SK-N-SH treated with all-trans-retinoic acid at 6 μM for 48 hours (cell line): ENCODE measurements around the gene FBXL19.
A peak's percentile ranks its signal among the peaks of the same experiment; 100 is the strongest.

ENCODE experiments used
- ATAC-seq: fragments of 200-7000 bp; cut with Tn5 transposase; 3 replicates; pipeline ENCODE4 v1.9.1; 2020; ENCODE audit warnings: mild to moderate bottlenecking, moderate library complexity
- ARNTL ChIP-seq: fragments of 450-650 bp; formaldehyde crosslinking; IDR thresholded peaks from 2 replicates; pipeline ENCODE4 v1.5.0; 2020; ENCODE audit warnings: low read depth, mild to moderate bottlenecking, moderate library complexity, borderline replicate concordance
- BACH2 ChIP-seq: fragments of 250-450 bp; sonication (Bioruptor Pico); IDR thresholded peaks from 2 replicates; pipeline ENCODE4 v1.9.0; 2021; ENCODE audit warnings: mild to moderate bottlenecking, borderline replicate concordance
- CSDC2 ChIP-seq: fragments of 250-450 bp; sonication (Bioruptor Pico); IDR thresholded peaks from 2 replicates; pipeline ENCODE4 v1.5.0; 2020; ENCODE audit warnings: mild to moderate bottlenecking, moderate library complexity
- GLIS3 ChIP-seq: fragments of 250-450 bp; sonication (Bioruptor Pico); IDR thresholded peaks from 2 replicates; pipeline ENCODE4 v1.5.0; 2020; ENCODE audit warnings: mild to moderate bottlenecking, moderate library complexity
- ISL1 ChIP-seq: fragments of 250-450 bp; sonication (Bioruptor Pico); IDR thresholded peaks from 2 replicates; pipeline ENCODE4 v2.1.2; 2022; ENCODE audit warnings: mild to moderate bottlenecking, moderate library complexity
- OSR1 ChIP-seq: fragments of 250-450 bp; sonication (Bioruptor Pico); IDR thresholded peaks from 2 replicates; pipeline ENCODE4 v1.8.0; 2022; ENCODE audit warnings: moderate library complexity, mild to moderate bottlenecking, inconsistent platforms
- PPARA ChIP-seq: fragments of 250-450 bp; sonication (Bioruptor Pico); IDR thresholded peaks from 2 replicates; pipeline ENCODE4 v1.5.0; 2020; ENCODE audit warnings: mild to moderate bottlenecking, borderline replicate concordance
- TCF4 ChIP-seq: fragments of 250-450 bp; sonication (Bioruptor Pico); IDR thresholded peaks from 2 replicates; pipeline ENCODE4 v1.8.0; 2021; ENCODE audit warnings: mild to moderate bottlenecking, moderate library complexity, borderline replicate concordance
- TOX ChIP-seq: fragments of 250-450 bp; sonication (Bioruptor Pico); IDR thresholded peaks from 2 replicates; pipeline ENCODE4 v1.8.0; 2021; ENCODE audit warnings: mild to moderate bottlenecking, moderate library complexity, borderline replicate concordance
- ZC3H10 ChIP-seq: fragments of 250-450 bp; sonication (Bioruptor Pico); IDR thresholded peaks from 2 replicates; pipeline ENCODE4 v1.5.1; 2021; ENCODE audit warnings: mild to moderate bottlenecking, moderate library complexity
- ZFP3 ChIP-seq: fragments of 250-450 bp; sonication (Bioruptor Pico); IDR thresholded peaks from 2 replicates; pipeline ENCODE4 v1.5.0; 2020; ENCODE audit warnings: mild to moderate bottlenecking, moderate library complexity
- ZNF70 ChIP-seq: fragments of 450-650 bp; formaldehyde crosslinking; IDR thresholded peaks from 2 replicates; pipeline ENCODE4 v1.5.0; 2020; ENCODE audit warnings: mild to moderate bottlenecking, moderate library complexity
- ZNF8 ChIP-seq: fragments of 450-650 bp; formaldehyde crosslinking; IDR thresholded peaks from 2 replicates; pipeline ENCODE4 v1.5.0; 2020; ENCODE audit warnings: mild to moderate bottlenecking, moderate library complexity
- TF ChIP-seq, protein P1 (sequence below): fragments of 250-450 bp; sonication (Bioruptor Pico); IDR thresholded peaks from 2 replicates; pipeline ENCODE4 v1.8.0; 2020; ENCODE audit warnings: mild to moderate bottlenecking, moderate library complexity, borderline replicate concordance
- TF ChIP-seq, protein P2 (sequence below): fragments of 250-450 bp; sonication (Bioruptor Pico); IDR thresholded peaks from 2 replicates; pipeline ENCODE4 v1.5.0; 2020; ENCODE audit warnings: mild to moderate bottlenecking, moderate library complexity
- TF ChIP-seq, protein P3 (sequence below): fragments of 250-450 bp; sonication (Bioruptor Pico); IDR thresholded peaks from 2 replicates; pipeline ENCODE4 v1.8.0; 2021; ENCODE audit warnings: low read depth, mild to moderate bottlenecking, moderate library complexity, borderline replicate concordance

Gene FBXL19

DNA sequence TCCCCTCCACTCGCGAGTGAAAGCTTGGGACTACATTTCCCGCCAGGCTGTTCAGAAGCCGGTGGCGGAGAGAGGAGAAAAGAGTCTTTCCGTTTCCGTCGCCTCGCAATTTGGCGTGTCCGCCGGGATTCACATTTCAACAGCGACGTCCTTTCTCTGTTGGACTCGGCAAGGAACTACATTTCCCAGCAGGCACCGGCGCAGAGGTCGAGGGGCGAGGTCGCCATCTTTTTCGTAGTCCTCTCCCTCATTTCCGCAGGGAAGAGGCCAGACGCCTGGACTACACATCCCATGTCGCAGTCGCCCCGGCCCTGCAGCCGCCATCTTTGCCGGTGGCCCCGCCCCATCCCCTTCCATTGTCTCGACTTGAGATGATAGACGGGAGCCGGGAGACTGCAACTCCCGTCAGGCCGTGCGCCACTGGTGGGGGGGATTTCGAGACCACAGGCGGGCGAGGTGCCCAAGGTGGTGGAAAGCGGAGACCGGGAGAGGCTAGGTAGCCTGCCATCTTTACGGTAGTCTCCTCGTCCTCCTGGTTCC lies 882 bp upstream of the FBXL19 start:
- ATAC-seq: peak; percentile 86
- TF ChIP-seq, protein P1, sequence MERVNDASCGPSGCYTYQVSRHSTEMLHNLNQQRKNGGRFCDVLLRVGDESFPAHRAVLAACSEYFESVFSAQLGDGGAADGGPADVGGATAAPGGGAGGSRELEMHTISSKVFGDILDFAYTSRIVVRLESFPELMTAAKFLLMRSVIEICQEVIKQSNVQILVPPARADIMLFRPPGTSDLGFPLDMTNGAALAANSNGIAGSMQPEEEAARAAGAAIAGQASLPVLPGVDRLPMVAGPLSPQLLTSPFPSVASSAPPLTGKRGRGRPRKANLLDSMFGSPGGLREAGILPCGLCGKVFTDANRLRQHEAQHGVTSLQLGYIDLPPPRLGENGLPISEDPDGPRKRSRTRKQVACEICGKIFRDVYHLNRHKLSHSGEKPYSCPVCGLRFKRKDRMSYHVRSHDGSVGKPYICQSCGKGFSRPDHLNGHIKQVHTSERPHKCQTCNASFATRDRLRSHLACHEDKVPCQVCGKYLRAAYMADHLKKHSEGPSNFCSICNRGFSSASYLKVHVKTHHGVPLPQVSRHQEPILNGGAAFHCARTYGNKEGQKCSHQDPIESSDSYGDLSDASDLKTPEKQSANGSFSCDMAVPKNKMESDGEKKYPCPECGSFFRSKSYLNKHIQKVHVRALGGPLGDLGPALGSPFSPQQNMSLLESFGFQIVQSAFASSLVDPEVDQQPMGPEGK (CRISPR knock-in tag): no peak
- TF ChIP-seq ZNF8 (CRISPR knock-in tag): no peak
- peak; percentile 76; the same call in 1 of the 2 replicates for TF ChIP-seq CSDC2 (CRISPR knock-in tag)
- peak; percentile 75; the same call in 1 of the 2 replicates for TF ChIP-seq ZFP3 (CRISPR knock-in tag)
- TF ChIP-seq BACH2 (CRISPR knock-in tag): no peak
- no peak for TF ChIP-seq TCF4 (CRISPR knock-in tag)
- TF ChIP-seq, protein P2, sequence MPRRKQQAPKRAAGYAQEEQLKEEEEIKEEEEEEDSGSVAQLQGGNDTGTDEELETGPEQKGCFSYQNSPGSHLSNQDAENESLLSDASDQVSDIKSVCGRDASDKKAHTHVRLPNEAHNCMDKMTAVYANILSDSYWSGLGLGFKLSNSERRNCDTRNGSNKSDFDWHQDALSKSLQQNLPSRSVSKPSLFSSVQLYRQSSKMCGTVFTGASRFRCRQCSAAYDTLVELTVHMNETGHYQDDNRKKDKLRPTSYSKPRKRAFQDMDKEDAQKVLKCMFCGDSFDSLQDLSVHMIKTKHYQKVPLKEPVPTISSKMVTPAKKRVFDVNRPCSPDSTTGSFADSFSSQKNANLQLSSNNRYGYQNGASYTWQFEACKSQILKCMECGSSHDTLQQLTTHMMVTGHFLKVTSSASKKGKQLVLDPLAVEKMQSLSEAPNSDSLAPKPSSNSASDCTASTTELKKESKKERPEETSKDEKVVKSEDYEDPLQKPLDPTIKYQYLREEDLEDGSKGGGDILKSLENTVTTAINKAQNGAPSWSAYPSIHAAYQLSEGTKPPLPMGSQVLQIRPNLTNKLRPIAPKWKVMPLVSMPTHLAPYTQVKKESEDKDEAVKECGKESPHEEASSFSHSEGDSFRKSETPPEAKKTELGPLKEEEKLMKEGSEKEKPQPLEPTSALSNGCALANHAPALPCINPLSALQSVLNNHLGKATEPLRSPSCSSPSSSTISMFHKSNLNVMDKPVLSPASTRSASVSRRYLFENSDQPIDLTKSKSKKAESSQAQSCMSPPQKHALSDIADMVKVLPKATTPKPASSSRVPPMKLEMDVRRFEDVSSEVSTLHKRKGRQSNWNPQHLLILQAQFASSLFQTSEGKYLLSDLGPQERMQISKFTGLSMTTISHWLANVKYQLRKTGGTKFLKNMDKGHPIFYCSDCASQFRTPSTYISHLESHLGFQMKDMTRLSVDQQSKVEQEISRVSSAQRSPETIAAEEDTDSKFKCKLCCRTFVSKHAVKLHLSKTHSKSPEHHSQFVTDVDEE: peak; percentile 96
- TF ChIP-seq, all 23 proteins: peak for 3

DNA sequence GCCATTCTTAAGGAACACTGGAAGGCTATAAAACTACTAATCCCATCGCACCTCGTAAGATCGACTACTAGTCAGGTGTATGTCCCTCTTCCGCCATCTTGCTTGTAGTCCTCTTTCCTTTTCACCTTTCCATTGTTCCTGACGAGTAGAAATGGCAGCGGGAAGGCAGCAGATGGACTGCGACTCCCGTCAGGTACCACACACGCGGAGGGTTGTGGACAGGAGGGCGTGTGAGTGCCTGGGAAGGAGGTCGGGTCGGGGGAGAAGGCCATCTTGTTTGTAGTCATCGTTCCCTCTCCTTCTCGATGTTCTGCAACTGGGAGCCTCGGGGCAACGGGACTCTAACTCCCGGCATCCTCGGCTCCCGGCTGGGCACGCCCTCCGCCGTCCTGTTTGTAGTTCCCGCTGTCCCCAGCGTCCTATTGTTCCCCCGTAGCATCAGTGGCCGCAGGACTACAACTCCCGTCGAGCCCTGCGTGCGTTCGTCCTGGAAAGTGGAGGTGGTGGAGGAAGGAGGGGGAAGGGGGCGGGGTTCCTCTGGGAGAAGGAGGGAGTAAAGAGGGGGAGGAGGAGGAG lies 324 bp upstream of the FBXL19 start:
- TF ChIP-seq, protein P2: peak; percentile 46; the same call in 1 of the 2 replicates
- TF ChIP-seq ZC3H10: no peak
- peak; percentile 80 for ATAC-seq

DNA sequence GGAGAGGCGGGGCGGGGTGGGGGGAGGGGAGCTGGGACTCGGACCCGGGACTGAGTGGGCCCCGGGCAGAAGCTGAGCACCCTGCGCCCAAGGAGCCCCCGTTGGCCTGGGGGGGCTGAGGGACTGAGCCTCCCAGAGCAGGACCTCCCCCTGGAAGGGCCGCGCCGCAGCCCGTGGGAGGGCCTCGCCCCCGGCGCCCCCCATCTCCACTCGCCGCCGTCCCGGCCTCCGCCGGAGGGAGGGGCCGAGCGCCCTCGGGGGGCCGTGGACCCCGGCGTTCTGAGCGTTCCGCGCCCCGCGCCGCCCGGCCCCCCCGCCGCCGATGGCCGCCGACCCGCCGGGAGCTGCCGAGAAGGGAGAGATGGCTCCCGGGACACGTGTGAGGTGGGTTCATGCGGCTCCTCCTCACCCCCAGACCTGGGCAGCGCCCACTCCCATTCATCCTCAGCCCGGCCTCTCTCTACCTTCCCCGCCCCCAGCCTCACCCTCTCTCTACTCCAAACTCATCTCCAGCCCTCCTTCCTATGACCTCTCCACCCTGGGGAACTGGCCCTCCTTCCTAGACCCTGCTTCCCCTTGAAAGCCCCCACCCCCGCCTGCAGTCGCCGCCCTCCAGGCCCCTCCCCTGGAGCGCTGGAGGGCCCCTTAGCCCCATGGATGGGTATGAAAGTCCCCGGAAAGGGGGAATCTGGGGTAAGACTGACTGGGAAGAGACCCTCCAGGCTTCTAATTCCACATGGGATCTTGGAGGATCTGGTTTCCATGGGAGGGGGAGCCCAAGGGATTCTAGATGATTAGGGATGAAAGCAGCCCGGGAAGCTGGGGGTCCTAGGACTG lies 922 bp downstream of the FBXL19 start:
- no peak for ATAC-seq
- no peak for TF ChIP-seq GLIS3 (CRISPR knock-in tag)

DNA sequence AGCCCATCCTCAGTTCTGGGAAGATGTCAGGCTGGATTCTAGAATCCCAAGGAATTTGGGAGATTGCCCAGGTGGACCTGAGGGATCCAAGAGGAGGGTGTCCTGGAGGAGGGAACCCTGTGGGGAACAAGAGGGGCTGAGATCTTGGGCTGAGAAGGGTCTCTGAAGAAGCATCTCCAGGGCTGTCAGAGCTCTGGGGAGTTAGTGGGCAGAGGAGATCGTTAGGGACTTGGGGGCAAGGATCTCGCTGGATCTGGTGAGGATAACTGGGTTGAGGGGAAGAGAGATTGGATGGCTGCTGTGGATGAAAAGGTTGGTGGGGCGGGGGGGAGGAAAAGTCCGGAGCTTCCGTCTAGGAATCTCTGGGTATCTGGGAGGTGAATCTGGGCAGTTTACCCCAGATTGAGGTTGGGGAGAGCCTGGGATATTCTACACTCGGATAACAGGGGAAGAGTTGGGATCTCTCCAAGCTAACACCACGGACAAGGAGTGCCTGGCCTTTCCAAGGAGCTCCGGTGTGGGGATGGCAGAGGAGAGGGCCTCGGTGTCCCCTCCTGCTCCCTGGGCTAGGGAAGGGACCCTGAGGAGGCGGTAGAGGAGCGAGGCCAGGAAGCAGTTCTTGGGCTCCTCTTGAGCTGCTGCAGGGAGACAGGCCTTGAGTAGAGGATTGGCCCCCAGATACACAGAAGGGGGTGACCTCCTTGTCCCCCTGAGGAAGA lies 1.7 kb downstream of the FBXL19 start:
- no peak for ATAC-seq
- TF ChIP-seq TOX: no peak
- TF ChIP-seq ZNF70 (CRISPR knock-in tag): no peak
- TF ChIP-seq ZNF8 (CRISPR knock-in tag): no peak
- TF ChIP-seq PPARA (CRISPR knock-in tag): no peak
- TF ChIP-seq ISL1 (CRISPR knock-in tag): no peak
- TF ChIP-seq, protein P3, sequence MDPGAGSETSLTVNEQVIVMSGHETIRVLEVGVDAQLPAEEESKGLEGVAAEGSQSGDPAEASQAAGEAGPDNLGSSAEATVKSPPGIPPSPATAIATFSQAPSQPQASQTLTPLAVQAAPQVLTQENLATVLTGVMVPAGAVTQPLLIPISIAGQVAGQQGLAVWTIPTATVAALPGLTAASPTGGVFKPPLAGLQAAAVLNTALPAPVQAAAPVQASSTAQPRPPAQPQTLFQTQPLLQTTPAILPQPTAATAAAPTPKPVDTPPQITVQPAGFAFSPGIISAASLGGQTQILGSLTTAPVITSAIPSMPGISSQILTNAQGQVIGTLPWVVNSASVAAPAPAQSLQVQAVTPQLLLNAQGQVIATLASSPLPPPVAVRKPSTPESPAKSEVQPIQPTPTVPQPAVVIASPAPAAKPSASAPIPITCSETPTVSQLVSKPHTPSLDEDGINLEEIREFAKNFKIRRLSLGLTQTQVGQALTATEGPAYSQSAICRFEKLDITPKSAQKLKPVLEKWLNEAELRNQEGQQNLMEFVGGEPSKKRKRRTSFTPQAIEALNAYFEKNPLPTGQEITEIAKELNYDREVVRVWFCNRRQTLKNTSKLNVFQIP (CRISPR knock-in tag): no peak
- TF ChIP-seq ARNTL: no peak
- no peak for TF ChIP-seq CSDC2 (CRISPR knock-in tag)
- no peak for TF ChIP-seq BACH2 (CRISPR knock-in tag)
- TF ChIP-seq OSR1: no peak
- no peak for TF ChIP-seq TCF4 (CRISPR knock-in tag)
